ENCODE data around the gene KCNA2. TPM values are rescaled to one million over a fixed set of nuclear protein-coding genes. Genes with fewer than 3 reads are reported as not detected.

The KCNA2 gene
- total RNA-seq, 4 donors from 2014 or later: 2.9 to 6.8 (median 3.5) TPM

DNA sequence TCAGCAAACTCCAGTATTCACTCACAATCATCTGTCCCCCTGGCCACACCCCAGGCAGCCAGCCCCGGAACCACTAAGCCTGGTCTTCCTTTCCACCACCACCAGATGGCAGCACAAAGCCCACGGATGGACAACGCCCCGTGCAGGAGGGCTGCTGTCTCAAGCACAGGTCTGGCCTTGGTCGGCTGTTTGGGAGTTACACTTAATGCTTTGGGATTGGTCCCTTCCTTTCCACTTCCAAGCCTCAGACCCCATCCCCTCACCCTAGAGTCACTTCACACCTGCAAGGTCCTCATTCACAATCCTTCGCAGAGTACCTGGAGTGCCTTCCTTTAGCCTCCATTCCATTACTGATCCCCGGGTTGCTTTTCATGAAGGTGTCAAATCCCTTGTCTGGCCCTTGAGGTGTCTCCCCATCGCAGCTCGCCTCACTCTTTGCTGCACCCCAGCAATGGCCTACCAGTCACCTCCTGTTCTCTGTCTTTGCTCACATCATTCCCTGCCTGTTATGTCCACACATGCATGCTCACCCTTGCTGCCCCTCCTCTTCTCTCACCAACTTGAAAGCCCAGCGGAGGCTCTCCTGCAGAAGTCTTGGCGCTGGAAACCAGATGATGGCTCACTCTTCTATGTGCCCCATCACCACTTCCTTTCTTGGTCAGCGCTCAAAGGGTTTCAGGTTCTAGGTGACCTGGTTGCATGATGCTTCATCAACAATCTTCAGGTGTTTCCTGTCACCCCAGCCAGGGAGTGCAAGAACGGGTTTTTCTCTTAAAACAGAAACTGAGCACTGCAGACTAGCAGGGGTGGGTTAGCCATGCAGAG is 24.9 kb upstream of the KCNA2 start:
- 35 to 36% methylated on average over 13 of the region's 13 CpGs for WGBS, 2 donors
- intact Hi-C loops (cut with DNase I): loop anchor here (5.0 kb wide), 2 partner anchors 131 to 151 kb away; no protein-coding TSS in a partner anchor
- TF ChIP-seq POLR2A (IDR thresholded peaks at IDR 0.05) (no peak), CTCF (IDR thresholded peaks at IDR 0.05) (peak; percentile 35 to 87 (median 67))

GRCh38 chr1:110628323-110629105 is 22.4 kb upstream of the KCNA2 start:
- DNase-seq: no peak
- no peaks in the 10 kb centered on the region for H3K4me1 ChIP-seq
- no peak for TF ChIP-seq POLR2A (IDR thresholded peaks at IDR 0.05)
- TF ChIP-seq CTCF (IDR thresholded peaks at IDR 0.05): no peak
- 74 to 84% methylated on average over 6 of the region's 6 CpGs for WGBS, 2 donors
- no peak overlapping the region for H3K4me3 ChIP-seq (replicated peaks in 1 of 3)
- H3K27ac ChIP-seq: no peak overlapping the region
- H3K36me3 ChIP-seq: no peaks in the 10 kb centered on the region
- no peaks in the 10 kb centered on the region for H3K9me3 ChIP-seq
- no peaks in the 10 kb centered on the region for H3K27me3 ChIP-seq
- intact Hi-C loops (cut with DNase I): no loop called here

More for the DNA sequence above, 24.9 kb upstream of the KCNA2 start:
- Histone ChIP-seq H3K36me3 (no peaks in the 10 kb centered on the region), H3K9me3 (no peaks in the 10 kb centered on the region), H3K4me3 (replicated peaks in 1 of 3) (no peak overlapping the region), H3K27me3 (no peaks in the 10 kb centered on the region), H3K4me1 (peaks cover 0 to 8% of the 10 kb centered on the region in 2 donors), H3K27ac (no peak overlapping the region)
- peak; percentile 59 to 77 for DNase-seq

DNA sequence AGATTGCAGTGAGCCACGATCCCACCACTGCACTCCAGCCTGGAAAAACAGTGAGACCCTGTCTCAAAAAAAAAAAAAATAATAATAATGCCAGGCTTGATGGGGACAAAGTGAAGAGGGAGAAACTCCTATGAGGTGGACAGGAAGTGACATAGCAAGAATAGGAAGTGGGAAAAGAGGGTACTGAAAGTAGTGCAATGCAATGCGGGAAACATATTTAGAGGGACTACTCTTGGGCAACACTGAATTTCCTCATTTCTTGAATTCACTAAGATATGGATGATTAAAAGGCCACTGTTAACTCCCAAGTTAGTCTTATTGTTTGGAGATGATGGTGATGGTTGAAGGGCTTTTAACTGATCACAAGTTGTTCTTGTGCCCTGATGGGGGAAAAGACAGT is 21.6 kb upstream of the KCNA2 start:
- Histone ChIP-seq H3K27ac (no peak overlapping the region), H3K9me3 (no peaks in the 10 kb centered on the region), H3K27me3 (no peaks in the 10 kb centered on the region), H3K4me1 (no peaks in the 10 kb centered on the region), H3K4me3 (replicated peaks in 1 of 3) (no peak overlapping the region), H3K36me3 (no peaks in the 10 kb centered on the region)
- DNase-seq: no peak
- intact Hi-C loops (cut with DNase I): no loop called here
- TF ChIP-seq CTCF (IDR thresholded peaks at IDR 0.05) (no peak), POLR2A (IDR thresholded peaks at IDR 0.05) (no peak)
- WGBS, 2 donors: 92 to 93% methylated on average over 2 of the region's 2 CpGs

DNA sequence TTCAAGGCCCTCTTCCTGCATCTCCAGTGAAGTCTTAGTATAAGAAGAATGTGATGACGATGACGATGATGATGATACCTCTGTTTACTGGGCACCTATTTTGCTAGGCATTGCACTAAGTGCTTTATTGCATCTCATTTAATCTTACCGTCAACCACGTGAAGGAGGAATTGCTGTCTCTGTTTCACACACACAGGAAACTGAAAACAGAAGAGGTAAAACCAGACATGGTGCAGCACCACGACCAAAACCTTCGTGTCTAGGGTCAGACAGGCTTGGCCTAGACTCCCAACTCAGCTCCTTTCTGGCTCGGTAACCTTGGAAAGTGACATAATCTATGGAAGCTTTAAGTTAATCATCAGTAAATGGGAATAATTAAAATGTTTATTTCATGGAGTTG is 20.7 kb upstream of the KCNA2 start:
- WGBS, 2 donors: 70 to 77% methylated on average over 7 of the region's 7 CpGs
- no peak overlapping the region for H3K4me3 ChIP-seq (replicated peaks in 1 of 3)
- no peaks in the 10 kb centered on the region for H3K36me3 ChIP-seq
- no peak overlapping the region for H3K27ac ChIP-seq
- no peaks in the 10 kb centered on the region for H3K4me1 ChIP-seq
- intact Hi-C loops (cut with DNase I): no loop called here
- H3K9me3 ChIP-seq: no peaks in the 10 kb centered on the region
- no peak for DNase-seq
- TF ChIP-seq CTCF (IDR thresholded peaks at IDR 0.05) (no peak), POLR2A (IDR thresholded peaks at IDR 0.05) (no peak)
- H3K27me3 ChIP-seq: no peaks in the 10 kb centered on the region

- no peak overlapping the region for H3K4me3 ChIP-seq (replicated peaks in 1 of 3)
- peak overlapping the region in 1 of 3 donors; percentile 8 for H3K27ac ChIP-seq
- TF ChIP-seq CTCF (IDR thresholded peaks at IDR 0.05): no peak
- no peak for TF ChIP-seq POLR2A (IDR thresholded peaks at IDR 0.05)
- WGBS, 2 donors: 47 to 56% methylated on average over 7 of the region's 7 CpGs
- H3K27me3 ChIP-seq: no peaks in the 10 kb centered on the region
- H3K36me3 ChIP-seq: no peaks in the 10 kb centered on the region
- peaks cover 6 to 16% of the 10 kb centered on the region in 2 donors for H3K4me1 ChIP-seq
- H3K9me3 ChIP-seq: no peaks in the 10 kb centered on the region
- DNase-seq: peak; percentile 54 to 55
- intact Hi-C loops (cut with DNase I): no loop called here
Observed at GRCh38 chr1:110620686-110621085, 14.5 kb upstream of the KCNA2 start.
